Measurements from ENCODE around the gene NF1. TPM values are rescaled to one million over a fixed set of nuclear protein-coding genes. Genes with fewer than 3 reads are reported as not detected.
A peak's percentile ranks its signal among the peaks of the same experiment; 100 is the strongest.

NF1 gene
- total RNA-seq, 1 donor from 2014 or later: 53.7 TPM

DNA sequence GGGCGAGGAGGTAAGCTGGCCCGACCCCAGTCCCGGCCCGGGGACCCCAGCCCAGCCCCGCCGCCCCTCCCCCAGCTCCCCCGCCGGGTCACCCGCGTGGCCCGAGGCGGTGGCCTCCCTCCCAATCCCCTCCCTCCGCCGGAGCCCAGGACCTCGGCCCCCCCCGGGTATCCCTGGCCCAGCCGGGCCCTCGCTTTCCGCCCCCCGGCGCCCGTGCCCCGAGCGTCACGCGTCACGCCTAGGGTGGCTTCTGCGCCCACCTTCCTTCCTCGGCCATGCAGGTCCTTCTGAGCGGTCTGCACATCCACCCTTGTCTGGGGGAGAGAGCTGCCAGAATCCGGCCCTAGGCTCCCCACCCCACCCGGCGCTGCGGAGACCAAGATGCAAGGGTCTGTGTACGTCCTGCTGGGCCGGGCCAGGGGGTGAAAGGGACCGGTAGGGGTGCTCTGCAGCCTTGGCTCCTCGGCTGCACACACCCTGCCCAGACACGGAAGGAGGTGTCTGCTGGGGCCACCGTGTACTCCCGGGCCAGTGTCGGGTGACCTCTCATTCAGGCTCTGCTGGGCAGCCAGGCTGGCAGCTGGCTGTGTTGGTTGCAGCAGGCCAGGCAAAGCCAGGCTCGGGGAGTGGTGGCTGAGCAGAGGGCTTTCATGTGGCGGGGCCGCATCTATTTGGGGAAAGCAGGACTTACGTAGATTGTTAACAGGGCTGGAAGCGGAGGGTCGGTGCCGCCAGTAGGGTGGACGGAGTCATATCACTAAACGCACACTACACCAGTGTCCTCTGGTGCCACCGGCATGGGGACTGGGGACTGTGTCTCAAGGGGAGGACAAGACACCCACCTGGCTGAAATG lies 297.5 kb downstream of the NF1 start:
- Mint-ChIP-seq H3K36me3 (ENCODE audit: low read depth, unreplicated experiment) (no peaks in the 10 kb centered on the region), H3K9me3 (ENCODE audit: unreplicated experiment) (no peaks in the 10 kb centered on the region), H3K27me3 (ENCODE audit: low read depth, unreplicated experiment) (peaks cover 44% of the 10 kb centered on the region), H3K4me1 (ENCODE audit: low read depth, unreplicated experiment) (no peaks in the 10 kb centered on the region), H3K27ac (ENCODE audit: unreplicated experiment) (peak overlapping the region; percentile 19), H3K4me3 (ENCODE audit: unreplicated experiment) (peak overlapping the region; percentile 71)
- DNase-seq (ENCODE audit: low read depth) (no peak), FAIRE-seq (no peak)
- Histone ChIP-seq H3K4me2 (ENCODE audit: low read length) (peak overlapping the region; percentile 39), H3K4me1 (ENCODE audit: insufficient read depth, low read length) (no peaks in the 10 kb centered on the region), H4K20me1 (ENCODE audit: insufficient read depth, low read length) (peaks cover 5% of the 10 kb centered on the region), H3K79me2 (ENCODE audit: insufficient read depth, low read length) (no peaks in the 10 kb centered on the region), H3K9me3 (ENCODE audit: insufficient read depth, low read depth, low read length) (no peaks in the 10 kb centered on the region), H3K36me3 (ENCODE audit: insufficient read depth, low read length) (no peaks in the 10 kb centered on the region), H3K9ac (ENCODE audit: low read length) (no peak overlapping the region), H3K4me3 (ENCODE audit: insufficient read depth, low read depth, low read length) (no peak overlapping the region), H2AFZ (ENCODE audit: low read depth, low read length) (no peak overlapping the region), H3K27ac (ENCODE audit: low read depth, low read length) (no peak overlapping the region), H3K27me3 (ENCODE audit: insufficient read depth, low read length) (peaks cover 14% of the 10 kb centered on the region)
- TF ChIP-seq, protein P1, sequence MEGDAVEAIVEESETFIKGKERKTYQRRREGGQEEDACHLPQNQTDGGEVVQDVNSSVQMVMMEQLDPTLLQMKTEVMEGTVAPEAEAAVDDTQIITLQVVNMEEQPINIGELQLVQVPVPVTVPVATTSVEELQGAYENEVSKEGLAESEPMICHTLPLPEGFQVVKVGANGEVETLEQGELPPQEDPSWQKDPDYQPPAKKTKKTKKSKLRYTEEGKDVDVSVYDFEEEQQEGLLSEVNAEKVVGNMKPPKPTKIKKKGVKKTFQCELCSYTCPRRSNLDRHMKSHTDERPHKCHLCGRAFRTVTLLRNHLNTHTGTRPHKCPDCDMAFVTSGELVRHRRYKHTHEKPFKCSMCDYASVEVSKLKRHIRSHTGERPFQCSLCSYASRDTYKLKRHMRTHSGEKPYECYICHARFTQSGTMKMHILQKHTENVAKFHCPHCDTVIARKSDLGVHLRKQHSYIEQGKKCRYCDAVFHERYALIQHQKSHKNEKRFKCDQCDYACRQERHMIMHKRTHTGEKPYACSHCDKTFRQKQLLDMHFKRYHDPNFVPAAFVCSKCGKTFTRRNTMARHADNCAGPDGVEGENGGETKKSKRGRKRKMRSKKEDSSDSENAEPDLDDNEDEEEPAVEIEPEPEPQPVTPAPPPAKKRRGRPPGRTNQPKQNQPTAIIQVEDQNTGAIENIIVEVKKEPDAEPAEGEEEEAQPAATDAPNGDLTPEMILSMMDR (IDR thresholded peaks at IDR 0.05; ENCODE audit: insufficient read depth, low read depth, low read length): no peak
- TF ChIP-seq EZH2 (IDR thresholded peaks at IDR 0.05; ENCODE audit: insufficient read depth, low read length): peak; percentile 60

DNA sequence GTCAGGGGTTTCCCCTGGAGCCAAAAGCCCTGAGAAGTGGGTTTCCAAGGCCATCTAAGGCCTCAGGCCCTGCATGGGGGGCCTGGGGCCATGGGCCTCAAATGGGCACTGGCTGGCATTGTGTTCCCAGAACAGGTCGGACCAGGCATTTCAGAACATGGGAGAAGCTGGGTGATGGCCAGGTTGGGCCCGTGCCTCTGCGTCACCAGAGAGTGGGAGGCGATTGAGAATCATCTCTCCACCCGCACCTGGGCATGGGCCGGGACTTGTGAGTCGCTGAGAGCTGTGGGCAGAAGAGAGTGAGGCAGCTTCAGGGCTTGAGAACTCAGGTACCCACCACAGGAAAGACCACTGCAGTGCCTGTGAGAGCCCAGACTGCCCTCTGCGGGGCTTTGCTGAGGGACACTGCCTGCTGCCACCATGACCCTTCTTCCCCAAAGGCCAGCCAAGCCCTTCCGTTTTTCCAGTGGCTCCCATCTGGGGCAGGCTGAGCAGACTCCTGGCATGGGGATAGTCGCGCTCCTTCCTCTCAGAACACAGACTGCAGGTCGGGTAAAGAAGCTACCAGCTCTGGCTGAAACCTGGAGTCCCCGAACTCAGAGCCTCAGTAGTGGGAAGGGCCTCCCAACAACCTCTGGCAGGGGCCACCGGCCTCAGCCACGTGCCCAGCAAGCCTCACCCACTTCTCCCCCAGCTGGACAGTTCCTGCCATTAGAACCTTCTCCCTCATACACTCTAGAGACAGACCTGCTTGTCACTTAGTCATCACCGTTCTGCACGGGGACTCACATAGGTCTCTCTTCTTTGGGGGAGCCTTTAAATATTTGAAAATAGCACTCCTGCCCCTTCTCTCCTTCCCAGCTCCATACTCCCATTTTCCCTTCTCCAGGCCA lies 298.3 kb downstream of the NF1 start:
- no peak for FAIRE-seq
- no peaks in the 10 kb centered on the region for H3K36me3 ChIP-seq (ENCODE audit: insufficient read depth, low read length)
- H3K79me2 ChIP-seq (ENCODE audit: insufficient read depth, low read length): no peaks in the 10 kb centered on the region
- H2AFZ ChIP-seq (ENCODE audit: low read depth, low read length): no peak overlapping the region
- H3K4me1 ChIP-seq (ENCODE audit: insufficient read depth, low read length): no peaks in the 10 kb centered on the region
- H3K27me3 ChIP-seq (ENCODE audit: insufficient read depth, low read length): peaks cover 14% of the 10 kb centered on the region
- no peak overlapping the region for H3K4me3 Mint-ChIP-seq (ENCODE audit: unreplicated experiment)
- H3K4me2 ChIP-seq (ENCODE audit: low read length): no peak overlapping the region
- peaks cover 52% of the 10 kb centered on the region for H3K27me3 Mint-ChIP-seq (ENCODE audit: low read depth, unreplicated experiment)
- H3K4me3 ChIP-seq (ENCODE audit: insufficient read depth, low read depth, low read length): no peak overlapping the region
- H4K20me1 ChIP-seq (ENCODE audit: insufficient read depth, low read length): peaks cover 5% of the 10 kb centered on the region
- H3K9ac ChIP-seq (ENCODE audit: low read length): no peak overlapping the region
- no peaks in the 10 kb centered on the region for H3K36me3 Mint-ChIP-seq (ENCODE audit: low read depth, unreplicated experiment)
- H3K9me3 Mint-ChIP-seq (ENCODE audit: unreplicated experiment): no peaks in the 10 kb centered on the region
- no peak overlapping the region for H3K27ac ChIP-seq (ENCODE audit: low read depth, low read length)
- peak overlapping the region; percentile 19 for H3K27ac Mint-ChIP-seq (ENCODE audit: unreplicated experiment)
- DNase-seq (ENCODE audit: low read depth): no peak
- H3K4me1 Mint-ChIP-seq (ENCODE audit: low read depth, unreplicated experiment): no peaks in the 10 kb centered on the region
- TF ChIP-seq, protein P1 (IDR thresholded peaks at IDR 0.05; ENCODE audit: insufficient read depth, low read depth, low read length): no peak
- TF ChIP-seq EZH2 (IDR thresholded peaks at IDR 0.05; ENCODE audit: insufficient read depth, low read length): no peak
- no peaks in the 10 kb centered on the region for H3K9me3 ChIP-seq (ENCODE audit: insufficient read depth, low read depth, low read length)

Data from astrocyte (in vitro differentiated cells and primary cell).